CD14-positive monocyte (primary cell): ENCODE data around the gene UGT1A5. TPM values are rescaled to one million over a fixed set of nuclear protein-coding genes. Genes with fewer than 3 reads are reported as not detected.

Experiments used
- DNase-seq, 3 donors: peaks; one replicate each; pipeline ENCODE4 v3.0.0-alpha.2; 2011 to 2022
- H2AFZ ChIP-seq: 2 replicates; pipeline ENCODE4 v1.6.0; 2012; ENCODE audit warnings: mild to moderate bottlenecking, low read depth, low read length, inconsistent platforms; ENCODE audit not compliant: insufficient read depth, poor library complexity, severe bottlenecking
- H3K27ac ChIP-seq, 2 donors: 1 replicate in 1 of 2; 2 replicates in 1 of 2; pipeline ENCODE4 v1.5.1; 2012 to 2013; ENCODE audit warnings: low read length in 2 of 2, control low read depth in 1 of 2, inconsistent platforms in 1 of 2, low read depth in 1 of 2, mild to moderate bottlenecking in 1 of 2
- H3K27me3 ChIP-seq, 2 donors: one replicate each; pipeline versions ENCODE4 v1.6.0 to v1.6.1; 2011 to 2013; ENCODE audit warnings: low read length in 2 of 2; ENCODE audit not compliant: control insufficient read depth in 2 of 2, insufficient read depth in 2 of 2
- H3K36me3 ChIP-seq, 2 donors: replicated peaks in 1 of 2; 1 replicate in 1 of 2; 2 replicates in 1 of 2; pipeline versions ENCODE4 v1.5.1 to v1.6.1; 2012 to 2013; ENCODE audit warnings: low read length in 2 of 2, control low read depth in 1 of 2, inconsistent platforms in 1 of 2, mild to moderate bottlenecking in 1 of 2; ENCODE audit not compliant: insufficient read depth in 2 of 2, control insufficient read depth in 1 of 2
- H3K4me1 ChIP-seq, 2 donors: 1 replicate in 1 of 2; 2 replicates in 1 of 2; pipeline versions ENCODE4 v1.5.1 to v1.6.1; 2012 to 2013; ENCODE audit warnings: low read length in 2 of 2, control low read depth in 1 of 2, inconsistent platforms in 1 of 2, mild to moderate bottlenecking in 1 of 2, moderate library complexity in 1 of 2; ENCODE audit not compliant: insufficient read depth in 2 of 2, control insufficient read depth in 1 of 2
- H3K4me2 ChIP-seq: replicated peaks from 2 replicates; pipeline ENCODE3; 2012; ENCODE audit warnings: low read length, moderate library complexity, mild to moderate bottlenecking; ENCODE audit not compliant: poor library complexity, severe bottlenecking; ENCODE audit errors: extremely low read depth
- H3K4me3 ChIP-seq, 3 experiments: fragments of 200-600 bp in 1 of 3; sonication (generic) in 1 of 3; replicated peaks in 1 of 3; 1 replicate in 2 of 3; 2 replicates in 1 of 3; pipeline ENCODE4 v1.5.1; 2011 to 2013; ENCODE audit warnings: low read length in 3 of 3, mild to moderate bottlenecking in 3 of 3, control low read depth in 2 of 3, low read depth in 2 of 3, inconsistent platforms in 1 of 3, moderate library complexity in 1 of 3
- H3K79me2 ChIP-seq: 2 replicates; pipeline ENCODE4 v1.6.0; 2012; ENCODE audit warnings: mild to moderate bottlenecking, control low read depth, inconsistent platforms, low read length, moderate library complexity; ENCODE audit not compliant: insufficient read depth
- H3K9ac ChIP-seq: 2 replicates; pipeline ENCODE4 v1.6.0; 2017; ENCODE audit warnings: low read length, mild to moderate bottlenecking; ENCODE audit not compliant: insufficient read depth, poor library complexity, severe bottlenecking
- H3K9me3 ChIP-seq, 2 donors: replicated peaks in 1 of 2; 1 replicate in 1 of 2; 2 replicates in 1 of 2; pipeline versions ENCODE4 v1.5.1 to v1.6.1; 2012 to 2013; ENCODE audit warnings: low read length in 2 of 2, control low read depth in 1 of 2; ENCODE audit not compliant: control insufficient read depth in 1 of 2, insufficient read depth in 1 of 2
- H4K20me1 ChIP-seq: 2 replicates; pipeline ENCODE4 v1.6.0; 2012; ENCODE audit warnings: mild to moderate bottlenecking, low read length, control low read depth, moderate library complexity; ENCODE audit not compliant: insufficient read depth
- H3K27ac Mint-ChIP-seq, 7 donors: one replicate each; pipeline ENCODE4 v1.8.0; 2020; ENCODE audit warnings: mild to moderate bottlenecking in 7 of 7, mixed read lengths in 7 of 7, moderate library complexity in 6 of 7, inconsistent platforms in 2 of 7
- H3K27me3 Mint-ChIP-seq, 3 donors: one replicate each; pipeline ENCODE4 v1.8.0; 2021 to 2022; ENCODE audit warnings: low read depth in 3 of 3, mild to moderate bottlenecking in 3 of 3, mixed read lengths in 3 of 3, moderate library complexity in 3 of 3, inconsistent platforms in 1 of 3
- H3K36me3 Mint-ChIP-seq, 2 donors: one replicate each; pipeline ENCODE4 v1.8.0; 2020; ENCODE audit warnings: mixed read lengths in 2 of 2, inconsistent platforms in 1 of 2, mild to moderate bottlenecking in 1 of 2
- H3K4me1 Mint-ChIP-seq: one replicate; pipeline ENCODE4 v1.8.0; 2020; ENCODE audit warnings: mild to moderate bottlenecking, mixed read lengths
- H3K4me3 Mint-ChIP-seq, 2 donors: one replicate each; pipeline ENCODE4 v1.8.0; 2020; ENCODE audit warnings: mild to moderate bottlenecking in 2 of 2, mixed read lengths in 2 of 2, moderate library complexity in 1 of 2
- H3K9me3 Mint-ChIP-seq, 7 donors: one replicate each; pipeline ENCODE4 v1.8.0; 2020 to 2022; ENCODE audit warnings: mixed read lengths in 7 of 7, mild to moderate bottlenecking in 6 of 7, moderate library complexity in 6 of 7, inconsistent platforms in 2 of 7
- CTCF ChIP-seq: fragments of 200-600 bp; IDR thresholded peaks from one replicate; pipeline ENCODE4 v1.8.0; 2022; ENCODE audit warnings: antibody characterized with exemption, mild to moderate bottlenecking
- WGBS: methylation state at CpG from one replicate; pipeline ENCODE4 v1.1.5; 2013; ENCODE audit warnings: missing lambda C conversion rate; ENCODE audit not compliant: insufficient coverage; 5-methylcytosine and 5-hydroxymethylcytosine counted together
- intact Hi-C, 2 donors: fragments of 100-400 bp; cut with micrococcal nuclease; formaldehyde crosslinking; loops; one replicate each; pipeline versions ENCODE4 v1.15.0 to v1.15.1; 2023
- polyA plus RNA-seq, 3 donors: library from polyadenylated mRNA; depleted of rRNA in 1 of 3; unstranded in 2 of 3; stranded (reverse) in 1 of 3; fragments of 300-500 nt in 2 of 3; fragments of >200 nt in 1 of 3; fragmentation: Illumina TruSeq in 2 of 3; gene quantifications; 1 replicate in 2 of 3; 2 replicates in 1 of 3; pipeline ENCODE4 v1.2.3, GENCODE V29; 2012 to 2021

Gene UGT1A5
- polyA plus RNA-seq, 3 donors: not detected

GRCh38 chr2:233821196-233821595, 108.5 kb downstream of the UGT1A5 start:
- WGBS: 83% methylated on average over 1 of the region's 3 CpGs
- no peak for DNase-seq
- no peaks in the 10 kb centered on the region for H3K79me2 ChIP-seq
- H3K4me1 ChIP-seq: peaks cover 4 to 8% of the 10 kb centered on the region in 2 donors
- Mint-ChIP-seq H3K36me3 (no peaks in the 10 kb centered on the region), H3K27ac (no peak overlapping the region), H3K4me1 (peaks cover 7% of the 10 kb centered on the region), H3K4me3 (no peak overlapping the region), H3K9me3 (peaks cover 0 to 3% (median 0%) of the 10 kb centered on the region in 7 donors), H3K27me3 (peaks cover 2 to 6% (median 2%) of the 10 kb centered on the region in 3 donors)
- H3K27ac ChIP-seq: no peak overlapping the region
- intact Hi-C loops: no loop called here
- H3K9me3 ChIP-seq: no peaks in the 10 kb centered on the region
- no peaks in the 10 kb centered on the region for H3K36me3 ChIP-seq
- no peak overlapping the region for H2AFZ ChIP-seq
- no peaks in the 10 kb centered on the region for H4K20me1 ChIP-seq
- no peak overlapping the region for H3K4me3 ChIP-seq
- no peaks in the 10 kb centered on the region for H3K27me3 ChIP-seq
- H3K4me2 ChIP-seq: no peak overlapping the region
- TF ChIP-seq CTCF: no peak
- H3K9ac ChIP-seq: no peak overlapping the region

GRCh38 chr2:233821709-233822100, 109.0 kb downstream of the UGT1A5 start:
- 100% methylated on average over 3 of the region's 8 CpGs for WGBS
- no peaks in the 10 kb centered on the region for H3K36me3 ChIP-seq
- no peak overlapping the region for H2AFZ ChIP-seq
- peaks cover 4 to 8% of the 10 kb centered on the region in 2 donors for H3K4me1 ChIP-seq
- no peak overlapping the region for H3K9ac ChIP-seq
- Mint-ChIP-seq H3K4me1 (peaks cover 7% of the 10 kb centered on the region), H3K36me3 (no peaks in the 10 kb centered on the region), H3K27ac (no peak overlapping the region), H3K27me3 (peaks cover 3 to 6% (median 3%) of the 10 kb centered on the region in 3 donors), H3K4me3 (no peak overlapping the region), H3K9me3 (peaks cover 0 to 6% (median 0%) of the 10 kb centered on the region in 7 donors)
- no peak for DNase-seq
- H3K27me3 ChIP-seq: no peaks in the 10 kb centered on the region
- TF ChIP-seq CTCF: no peak
- no peaks in the 10 kb centered on the region for H4K20me1 ChIP-seq
- H3K27ac ChIP-seq: no peak overlapping the region
- H3K4me3 ChIP-seq: no peak overlapping the region
- no peaks in the 10 kb centered on the region for H3K79me2 ChIP-seq
- no peak overlapping the region for H3K4me2 ChIP-seq
- H3K9me3 ChIP-seq: no peaks in the 10 kb centered on the region
- intact Hi-C loops: no loop called here
